Measurements from ENCODE around the gene SSBP4. TPM values are rescaled to one million over a fixed set of nuclear protein-coding genes. Genes with fewer than 3 reads are reported as not detected.
A peak's percentile ranks its signal among the peaks of the same experiment; 100 is the strongest.

Gene SSBP4
- polyA plus RNA-seq, 1 of the 3 experiments (the other 2 are of a cell fraction), result 24.9 TPM

- H3K79me2 ChIP-seq (ENCODE audit: insufficient read depth), result no peaks in the 10 kb centered on the region
- no peaks in the 10 kb centered on the region for H3K9me2 ChIP-seq
- H3K4me1 ChIP-seq (ENCODE audit: control insufficient read depth in 1 of 2, insufficient read depth in 2 of 2, low read depth in 1 of 2, low read length in 1 of 2), result peaks cover 26 to 32% of the 10 kb centered on the region in 2 experiments; a peak in 3 of 4 replicates
- no peaks in the 10 kb centered on the region for H3K36me3 ChIP-seq (replicated peaks in 1 of 2; ENCODE audit: control insufficient read depth in 1 of 2, insufficient read depth in 2 of 2, low read length in 1 of 2)
- TF ChIP-seq NRF1 (IDR thresholded peaks at IDR 0.05; ENCODE audit: low read depth, low read length) (no peak), NFIC (IDR thresholded peaks at IDR 0.05; ENCODE audit: borderline replicate concordance) (no peak), YY1 (IDR thresholded peaks at IDR 0.05; ENCODE audit: low read depth) (no peak), CHD2 (IDR thresholded peaks at IDR 0.05; ENCODE audit: low read length, partially characterized antibody) (no peak), RAD21 (IDR thresholded peaks at IDR 0.05; ENCODE audit: low read length) (no peak), MAX (IDR thresholded peaks at IDR 0.05; ENCODE audit: low read depth) (no peak), MXI1 (IDR thresholded peaks at IDR 0.05; ENCODE audit: low read depth, low read length) (no peak)
- ChIA-PET CTCF (interaction anchor here (0.9 to 12.1 kb wide), 13 partner anchors 8 to 204 kb away, joined by 3 to 217 read pairs (median 6); partner anchors contain the start of genes GDF15 and PGPEP1), POLR2A (interaction anchor here (0.5 to 1.5 kb wide), 2 partner anchors 83 to 90 kb away, joined by 4 to 7 read pairs; partner anchors contain the start of gene LSM4)
- peaks cover 13% of the 10 kb centered on the region for H3F3A ChIP-seq (replicated peaks; ENCODE audit: insufficient read depth)
- H3K4me2 ChIP-seq, result no peak overlapping the region
- no peaks in the 10 kb centered on the region for H3K27me3 ChIP-seq (ENCODE audit: insufficient read depth)
- H2AFZ ChIP-seq (ENCODE audit: low read depth), result no peak overlapping the region
- no peaks in the 10 kb centered on the region for H4K20me1 ChIP-seq (ENCODE audit: insufficient read depth)
- no peak for DNase-seq
- 62% methylated on average over 12 of the region's 16 CpGs for WGBS (ENCODE audit: low lambda C conversion rate)
- no peaks in the 10 kb centered on the region for H3K9me3 ChIP-seq
- H3K27ac ChIP-seq (ENCODE audit: low read depth in 2 of 2, low read length in 1 of 2), result no peak overlapping the region
- no peak overlapping the region for H3K9ac ChIP-seq
- no peak overlapping the region for H3K4me3 ChIP-seq (ENCODE audit: low read depth in 2 of 2, low read length in 1 of 2)
Observed at GRCh38 chr19:18412610-18413239, 6.5 kb upstream of the SSBP4 start.

DNA sequence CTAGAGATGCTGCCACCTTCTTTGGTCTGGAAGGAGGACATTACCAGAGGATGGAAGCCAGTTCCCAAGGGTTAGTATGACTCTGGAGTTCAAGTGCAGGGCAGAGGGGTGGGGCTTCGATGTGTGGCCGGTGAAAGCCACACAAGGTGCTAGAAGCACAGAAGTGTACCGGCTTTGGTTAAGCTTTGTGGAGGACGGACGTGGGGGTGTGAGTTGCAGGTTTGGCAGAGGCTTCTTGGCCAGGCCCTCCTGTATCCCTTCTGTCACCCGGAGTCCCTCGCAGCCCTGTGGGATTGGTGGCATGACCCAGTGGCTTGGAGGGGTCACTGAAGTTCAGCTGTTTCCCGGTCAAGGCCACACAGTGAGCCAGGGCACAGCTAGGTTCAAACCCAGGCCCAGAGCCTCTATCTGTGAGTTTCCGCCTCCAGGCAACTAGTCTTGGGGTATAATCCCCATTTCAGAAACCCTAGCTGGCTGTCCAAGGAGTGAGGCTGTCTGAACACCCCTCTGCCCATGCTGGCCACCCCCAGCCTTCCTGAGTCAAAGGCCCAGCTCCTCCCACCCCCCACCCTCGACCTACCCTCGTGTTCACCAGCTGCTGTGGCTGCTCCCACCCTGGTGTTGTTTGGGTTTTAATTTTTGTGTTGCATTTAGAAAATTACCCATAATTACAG lies 4.6 kb upstream of the SSBP4 start:
- ChIA-PET CTCF (interaction anchor here (0.9 to 12.1 kb wide), 8 partner anchors 26 to 206 kb away, joined by 3 to 217 read pairs (median 8); partner anchors contain the start of genes GDF15 and JUND), POLR2A (interaction anchor here (1.5 to 1.7 kb wide), 2 partner anchors 92 to 133 kb away, joined by 7 read pairs; partner anchors contain the start of genes JUND and LSM4)
- Histone ChIP-seq H3K36me3 (replicated peaks in 1 of 2; ENCODE audit: control insufficient read depth in 1 of 2, insufficient read depth in 2 of 2, low read length in 1 of 2) (no peaks in the 10 kb centered on the region), H2AFZ (ENCODE audit: low read depth) (0 out of 2 replicates have a peak overlapping the region, but pooled peaks have one; percentile 29), H3K4me2 (no peak overlapping the region; the same call in 1 of the 2 replicates), H3K4me3 (ENCODE audit: low read depth in 2 of 2, low read length in 1 of 2) (no peak overlapping the region), H3K9ac (no peak overlapping the region), H3F3A (replicated peaks; ENCODE audit: insufficient read depth) (peaks cover 22% of the 10 kb centered on the region), H3K79me2 (ENCODE audit: insufficient read depth) (peaks cover 6% of the 10 kb centered on the region; the same call in 1 of the 2 replicates), H3K9me2 (no peaks in the 10 kb centered on the region), H3K27ac (ENCODE audit: low read depth in 2 of 2, low read length in 1 of 2) (no peak overlapping the region), H3K27me3 (ENCODE audit: insufficient read depth) (no peaks in the 10 kb centered on the region), H3K4me1 (ENCODE audit: control insufficient read depth in 1 of 2, insufficient read depth in 2 of 2, low read depth in 1 of 2, low read length in 1 of 2) (peaks cover 39 to 44% of the 10 kb centered on the region in 2 experiments; a peak in 3 of 4 replicates), H4K20me1 (ENCODE audit: insufficient read depth) (no peaks in the 10 kb centered on the region), H3K9me3 (no peaks in the 10 kb centered on the region)
- whole genome bisulfite sequencing (ENCODE audit: low lambda C conversion rate), result 73% methylated on average over 9 of the region's 11 CpGs
- no peak for TF ChIP-seq GATA2 (CRISPR knock-in tag; IDR thresholded peaks at IDR 0.05)
- TF ChIP-seq, protein P1, sequence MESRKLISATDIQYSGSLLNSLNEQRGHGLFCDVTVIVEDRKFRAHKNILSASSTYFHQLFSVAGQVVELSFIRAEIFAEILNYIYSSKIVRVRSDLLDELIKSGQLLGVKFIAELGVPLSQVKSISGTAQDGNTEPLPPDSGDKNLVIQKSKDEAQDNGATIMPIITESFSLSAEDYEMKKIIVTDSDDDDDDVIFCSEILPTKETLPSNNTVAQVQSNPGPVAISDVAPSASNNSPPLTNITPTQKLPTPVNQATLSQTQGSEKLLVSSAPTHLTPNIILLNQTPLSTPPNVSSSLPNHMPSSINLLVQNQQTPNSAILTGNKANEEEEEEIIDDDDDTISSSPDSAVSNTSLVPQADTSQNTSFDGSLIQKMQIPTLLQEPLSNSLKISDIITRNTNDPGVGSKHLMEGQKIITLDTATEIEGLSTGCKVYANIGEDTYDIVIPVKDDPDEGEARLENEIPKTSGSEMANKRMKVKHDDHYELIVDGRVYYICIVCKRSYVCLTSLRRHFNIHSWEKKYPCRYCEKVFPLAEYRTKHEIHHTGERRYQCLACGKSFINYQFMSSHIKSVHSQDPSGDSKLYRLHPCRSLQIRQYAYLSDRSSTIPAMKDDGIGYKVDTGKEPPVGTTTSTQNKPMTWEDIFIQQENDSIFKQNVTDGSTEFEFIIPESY (IDR thresholded peaks at IDR 0.05; ENCODE audit: borderline replicate concordance, low read depth), result no peak
- TF ChIP-seq TAF1 (IDR thresholded peaks at IDR 0.05; ENCODE audit: borderline replicate concordance, low read depth, low read length), result no peak
- DNase-seq, result no peak
